Heart right ventricle (tissue), 16 donors: ENCODE measurements around the gene SRSF6. TPM values are rescaled to one million over a fixed set of nuclear protein-coding genes. Genes with fewer than 3 reads are reported as not detected.
"Not testable (repeated sequence)": the region's sequence is repeated elsewhere in the genome, so short reads cannot be mapped to it uniquely, and the experiment has no call there.

ENCODE experiments used
- ATAC-seq, 8 donors: fragments of 200-7000 bp; cut with Tn5 transposase; one replicate each; pipeline ENCODE4 v1.9.1; 2020; ENCODE audit warnings: mild to moderate bottlenecking in 8 of 8, moderate library complexity in 8 of 8, moderate number of reproducible peaks in 1 of 8
- DNase-seq, 2 donors: peaks; one replicate each; pipeline ENCODE4 v3.0.0-alpha.2; 2020
- H3K27ac ChIP-seq, 10 donors: fragments of 200-600 bp; sonication (generic) in 2 of 10; one replicate each; pipeline versions ENCODE4 v1.5.0 to v1.8.0; 2020 to 2022; ENCODE audit warnings: mild to moderate bottlenecking in 3 of 10
- H3K27me3 ChIP-seq, 7 donors: fragments of 200-600 bp; one replicate each; pipeline ENCODE4 v1.8.0; 2021 to 2022; ENCODE audit warnings: mild to moderate bottlenecking in 2 of 7
- H3K36me3 ChIP-seq, 9 donors: fragments of 200-600 bp; sonication (generic) in 1 of 9; one replicate each; pipeline versions ENCODE4 v1.5.0 to v1.8.0; 2020 to 2022; ENCODE audit warnings: mild to moderate bottlenecking in 2 of 9
- H3K4me1 ChIP-seq, 9 donors: fragments of 200-600 bp; sonication (generic) in 1 of 9; one replicate each; pipeline versions ENCODE4 v1.5.0 to v1.8.0; 2020 to 2022; ENCODE audit warnings: mild to moderate bottlenecking in 4 of 9
- H3K4me3 ChIP-seq, 10 donors: fragments of 200-600 bp; sonication (generic) in 2 of 10; one replicate each; pipeline versions ENCODE4 v1.5.0 to v1.8.0; 2020 to 2022; ENCODE audit warnings: mild to moderate bottlenecking in 7 of 10, moderate library complexity in 2 of 10
- H3K9me3 ChIP-seq, 11 donors: fragments of 200-600 bp in 10 of 11; sonication (generic) in 2 of 11; one replicate each; pipeline versions ENCODE4 v1.5.0 to v1.8.0; 2013 to 2022; ENCODE audit warnings: mild to moderate bottlenecking in 2 of 11, control low read depth in 1 of 11, moderate library complexity in 1 of 11
- WGBS, 2 donors: extraction: QIAGEN DNeasy Blood & Tissue Kit; methylation state at CpG; one replicate each; pipeline ENCODE4 v1.1.7; 2013; ENCODE audit warnings: inconsistent platforms in 1 of 2; 5-methylcytosine and 5-hydroxymethylcytosine counted together
- intact Hi-C, 10 donors: fragments of 100-400 bp; cut with DNase I; formaldehyde crosslinking; loops; one replicate each; pipeline versions ENCODE4 v1.11.1 to v1.14.2; 2022
- polyA plus RNA-seq, 2 donors: library from polyadenylated mRNA; stranded (reverse); fragments of 200-250 nt; gene quantifications; one replicate each; pipeline ENCODE4 v1.2.3, GENCODE V29; 2013
- total RNA-seq, 10 donors: library from RNA; stranded (reverse); fragmentation: NEBNext Ultra II Directional in 3 of 10; extraction: Animal tissue kit (Norgen Biotek cat#: 25700) in 3 of 10; gene quantifications; one replicate each; pipeline versions ENCODE4 v1.2.1 to v1.2.4, GENCODE V29; 2021 to 2023
- TF ChIP-seq, protein P1 (sequence below), 9 donors: fragments of 200-600 bp; sonication (generic) in 2 of 9; IDR thresholded peaks; one replicate each; pipeline versions ENCODE4 v1.5.0 to v1.8.0; 2021 to 2022; ENCODE audit warnings: antibody characterized with exemption in 9 of 9, mild to moderate bottlenecking in 5 of 9, moderate library complexity in 1 of 9
- donor health status: Arrhythmogenic right ventricular cardiomyopathy.
- donor health status: ischemic (EF 13 %, LVEDD 7.1; RV severe dilation, severe dysfunction).
- donor health status: healthy with polysubstance abuse.
- donor health status: DM: no; HTN: yes; CAD: no.
- donor health status: DM: no; HTN: no; CAD: no.
- donor health status: ischemic (EF 25% LVEDD 6.9; RV normal size, moderate dysfunction).
- donor health status: ischemic (EF 25% LVEDD 5.7; RV mildly dilated, moderate dysfunction).
- donor health status: healthy.
- donor health status: DM: yes; HTN: yes; CAD: no.
- donor health status: Ischemic cardiomyopathy.
- donor health status: ischemic (EF 35%, LVEDD 5.7; RV mildly dilated, moderate dysfunction).
- donor health status: nonischemic (EF 11% LVEDD 7.7; RV severe dilation, severe dysfunction).
- donor health status: DM: yes; HTN: yes; CAD: no.
- donor health status: PGD.
- donor health status: ischemic (EF 29% LVEDD 5.4; RV normal size, mild dysfunction).
- donor health status: nonischemic (EF 23%, LVEDD 6.1; RV moderate dilation, normal function).

Gene SRSF6
- total and polyA plus RNA-seq, 12 donors = 27.9 to 86.6 (median 47.8) TPM

DNA sequence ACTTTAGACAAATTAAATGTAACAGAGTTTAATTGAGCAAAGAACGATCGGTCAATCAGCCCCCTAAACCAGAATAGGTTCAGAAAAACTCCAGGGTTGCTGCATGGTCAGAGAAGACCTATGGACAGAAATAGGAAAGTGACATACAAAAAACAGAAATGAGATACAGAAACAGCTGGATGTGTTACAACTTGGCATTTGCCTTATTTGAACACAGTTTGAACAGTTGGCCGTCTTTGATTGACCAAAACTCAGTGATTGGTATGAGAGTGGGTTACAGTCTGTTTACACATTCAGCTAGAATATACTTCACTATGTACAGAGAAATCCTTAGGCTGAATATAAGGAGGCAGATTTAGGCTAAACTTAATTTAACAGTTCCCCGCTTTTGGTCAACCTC is 19.9 kb downstream of the SRSF6 start:
- Histone ChIP-seq H3K36me3 (peaks cover 0 to 4% (median 0%) of the 10 kb centered on the region in 9 donors), H3K4me1 (peaks cover 0 to 4% (median 0%) of the 10 kb centered on the region in 9 donors), H3K27ac (no peak overlapping the region), H3K27me3 (no peaks in the 10 kb centered on the region), H3K9me3 (peaks cover 0 to 8% (median 0%) of the 10 kb centered on the region in 11 donors), H3K4me3 (no peak overlapping the region)
- TF ChIP-seq, protein P1, sequence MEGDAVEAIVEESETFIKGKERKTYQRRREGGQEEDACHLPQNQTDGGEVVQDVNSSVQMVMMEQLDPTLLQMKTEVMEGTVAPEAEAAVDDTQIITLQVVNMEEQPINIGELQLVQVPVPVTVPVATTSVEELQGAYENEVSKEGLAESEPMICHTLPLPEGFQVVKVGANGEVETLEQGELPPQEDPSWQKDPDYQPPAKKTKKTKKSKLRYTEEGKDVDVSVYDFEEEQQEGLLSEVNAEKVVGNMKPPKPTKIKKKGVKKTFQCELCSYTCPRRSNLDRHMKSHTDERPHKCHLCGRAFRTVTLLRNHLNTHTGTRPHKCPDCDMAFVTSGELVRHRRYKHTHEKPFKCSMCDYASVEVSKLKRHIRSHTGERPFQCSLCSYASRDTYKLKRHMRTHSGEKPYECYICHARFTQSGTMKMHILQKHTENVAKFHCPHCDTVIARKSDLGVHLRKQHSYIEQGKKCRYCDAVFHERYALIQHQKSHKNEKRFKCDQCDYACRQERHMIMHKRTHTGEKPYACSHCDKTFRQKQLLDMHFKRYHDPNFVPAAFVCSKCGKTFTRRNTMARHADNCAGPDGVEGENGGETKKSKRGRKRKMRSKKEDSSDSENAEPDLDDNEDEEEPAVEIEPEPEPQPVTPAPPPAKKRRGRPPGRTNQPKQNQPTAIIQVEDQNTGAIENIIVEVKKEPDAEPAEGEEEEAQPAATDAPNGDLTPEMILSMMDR (IDR thresholded peaks at IDR 0.05) = no peak
- no peak for DNase-seq
- 83 to 89% methylated on average over 4 of the region's 4 CpGs for WGBS, 2 donors
- intact Hi-C loops = no loop called here
- no peak for ATAC-seq

DNA sequence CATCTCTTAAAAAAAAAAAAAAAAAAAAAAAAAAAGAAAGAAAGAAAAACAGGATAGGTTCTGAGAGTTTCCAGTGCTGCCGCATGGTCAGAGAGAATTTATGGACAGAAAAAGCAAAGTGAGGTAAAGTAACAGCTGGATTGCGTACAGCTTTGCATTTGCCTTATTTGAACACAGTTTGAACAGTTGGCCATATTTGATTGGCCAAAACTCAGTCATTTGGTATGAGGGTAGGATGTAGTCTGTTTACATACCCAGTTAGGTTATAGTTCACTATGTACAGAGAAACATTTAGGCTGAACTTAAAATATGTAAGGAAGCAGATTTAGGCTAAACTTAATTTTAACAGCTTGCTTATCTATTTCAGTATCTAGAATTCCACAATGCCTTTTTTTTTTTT is 32.3 kb downstream of the SRSF6 start:
- Histone ChIP-seq H3K27ac (no peak overlapping the region), H3K4me1 (no peaks in the 10 kb centered on the region), H3K9me3 (peaks cover 0 to 10% (median 0%) of the 10 kb centered on the region in 11 donors), H3K4me3 (no peak overlapping the region), H3K27me3 (no peaks in the 10 kb centered on the region), H3K36me3 (no peaks in the 10 kb centered on the region)
- TF ChIP-seq, protein P1 (IDR thresholded peaks at IDR 0.05) = no peak
- intact Hi-C loops = no loop called here
- ATAC-seq (no peak), DNase-seq (no peak)
- 81 to 94% methylated on average over 2 of the region's 2 CpGs for WGBS, 2 donors

DNA sequence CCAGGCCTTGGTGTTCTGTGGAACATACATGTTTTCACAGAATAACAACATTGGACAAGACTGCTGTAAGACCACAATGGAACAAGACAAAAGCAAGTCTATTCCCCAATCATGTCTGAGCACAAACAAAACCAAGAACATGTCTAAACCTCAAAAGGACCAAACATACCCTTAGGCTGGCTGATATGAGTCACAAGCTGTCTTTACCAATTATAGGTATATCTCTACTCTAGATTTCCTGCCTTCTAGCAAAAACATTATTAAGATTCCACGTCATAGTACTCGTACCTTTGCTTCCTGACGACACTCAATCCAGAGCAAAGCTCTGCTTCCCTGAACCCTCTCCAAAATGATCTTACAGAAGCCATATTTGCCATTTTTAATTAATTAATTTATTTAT is 34.4 kb downstream of the SRSF6 start:
- DNase-seq (no peak), ATAC-seq (no peak)
- intact Hi-C loops = no loop called here
- no peaks in the 10 kb centered on the region for H3K27me3 ChIP-seq
- H3K36me3 ChIP-seq = no peaks in the 10 kb centered on the region
- WGBS, 2 donors = 89 to 91% methylated on average over 3 of the region's 3 CpGs
- H3K27ac ChIP-seq = no peak overlapping the region
- TF ChIP-seq, protein P1 (IDR thresholded peaks at IDR 0.05) = no peak
- H3K9me3 ChIP-seq = peaks cover 0 to 5% (median 0%) of the 10 kb centered on the region in 11 donors
- no peak overlapping the region for H3K4me3 ChIP-seq
- no peaks in the 10 kb centered on the region for H3K4me1 ChIP-seq

DNA sequence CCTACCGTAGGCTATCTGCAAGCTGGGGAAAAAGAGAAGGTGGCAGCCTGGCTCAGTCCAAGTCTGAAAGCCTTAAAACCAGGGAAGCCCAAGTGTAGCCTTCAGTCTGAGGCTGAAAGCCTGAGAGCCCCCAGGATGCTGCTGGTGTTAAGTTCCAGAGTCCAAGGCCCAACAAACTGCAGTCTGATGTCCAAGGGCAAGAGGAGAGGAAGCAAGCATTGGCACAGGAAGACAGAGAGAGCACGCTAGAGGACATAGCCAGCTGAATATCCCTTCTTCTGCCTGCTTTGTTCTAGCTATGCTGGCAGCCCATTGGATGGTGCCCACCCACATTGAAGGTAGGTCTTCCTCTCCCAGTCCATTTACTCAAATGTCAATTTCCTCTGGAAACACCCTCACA is 37.7 kb downstream of the SRSF6 start:
- no peak overlapping the region for H3K4me3 ChIP-seq
- peaks cover 0 to 16% (median 0%) of the 10 kb centered on the region in 11 donors for H3K9me3 ChIP-seq
- H3K4me1 ChIP-seq = no peaks in the 10 kb centered on the region
- no peaks in the 10 kb centered on the region for H3K36me3 ChIP-seq
- intact Hi-C loops = no loop called here
- H3K27ac ChIP-seq = no peak overlapping the region
- 45 to 75% methylated on average over 2 of the region's 2 CpGs for WGBS, 2 donors
- TF ChIP-seq, protein P1 (IDR thresholded peaks at IDR 0.05) = no peak
- DNase-seq (no peak), ATAC-seq (no peak)
- no peaks in the 10 kb centered on the region for H3K27me3 ChIP-seq

DNA sequence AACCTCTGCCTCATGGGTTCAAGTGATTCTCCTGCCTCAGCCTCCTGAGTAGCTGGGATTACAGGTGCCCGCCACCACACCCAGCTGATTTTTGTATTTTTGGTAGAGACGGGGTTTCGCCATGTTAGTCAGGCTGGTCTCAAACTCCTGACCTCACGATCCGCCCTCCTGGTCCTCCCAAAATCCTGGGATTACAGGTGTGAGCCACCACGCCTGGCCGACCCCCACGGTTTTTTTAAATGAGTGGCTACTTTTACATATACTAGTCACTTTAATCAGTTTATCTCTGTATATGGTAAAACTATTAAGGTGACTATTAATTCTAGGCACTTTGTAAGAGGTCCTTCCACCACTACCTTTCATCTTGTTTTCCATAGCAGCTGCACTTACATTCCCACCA is 44.3 kb downstream of the SRSF6 start:
- H3K36me3 ChIP-seq, H3K4me3 ChIP-seq, ATAC-seq, intact Hi-C loops, H3K27ac ChIP-seq, DNase-seq, H3K4me1 ChIP-seq: not testable (repeated sequence)
- H3K9me3 ChIP-seq = peaks cover 0 to 12% (median 0%) of the 10 kb centered on the region in 11 donors
- WGBS, 2 donors = 94% methylated on average over 8 of the region's 8 CpGs
- H3K27me3 ChIP-seq = peaks cover 0 to 12% (median 3%) of the 10 kb centered on the region in 7 donors
